HFF-Myc (cell line): ENCODE results near the gene AGAP1.
"Not testable (repeated sequence)": the region's sequence is repeated elsewhere in the genome, so short reads cannot be mapped to it uniquely, and the experiment has no call there.

Experiments used
- DNase-seq: peaks from one replicate; pipeline ENCODE4 v3.0.0-alpha.2; 2011; ENCODE audit warnings: low read depth; ENCODE audit errors: extremely low read depth
- H3K4me3 ChIP-seq: replicated peaks from 2 replicates; pipeline ENCODE4 v1.5.1; 2011; ENCODE audit warnings: low read depth, mild to moderate bottlenecking, control low read depth, low read length
- CTCF ChIP-seq: IDR thresholded peaks from 2 replicates; pipeline ENCODE4 v1.5.1; 2012; ENCODE audit warnings: mild to moderate bottlenecking, low read depth, low read length, control low read depth; ENCODE audit errors: missing control alignments

AGAP1 gene

GRCh38 chr2:235756491-235756890, 262.6 kb downstream of the AGAP1 start:
- no peak for TF ChIP-seq CTCF
- no peak overlapping the region for H3K4me3 ChIP-seq
- DNase-seq = no peak

- H3K4me3 ChIP-seq = no peak overlapping the region
- DNase-seq = no peak
- no peak for TF ChIP-seq CTCF
Measured at GRCh38 chr2:235757212-235757611, 263.4 kb downstream of the AGAP1 start.

- H3K4me3 ChIP-seq = no peak overlapping the region
- DNase-seq = no peak
- no peak for TF ChIP-seq CTCF
Measured at GRCh38 chr2:235757640-235758039, 263.8 kb downstream of the AGAP1 start.

DNA sequence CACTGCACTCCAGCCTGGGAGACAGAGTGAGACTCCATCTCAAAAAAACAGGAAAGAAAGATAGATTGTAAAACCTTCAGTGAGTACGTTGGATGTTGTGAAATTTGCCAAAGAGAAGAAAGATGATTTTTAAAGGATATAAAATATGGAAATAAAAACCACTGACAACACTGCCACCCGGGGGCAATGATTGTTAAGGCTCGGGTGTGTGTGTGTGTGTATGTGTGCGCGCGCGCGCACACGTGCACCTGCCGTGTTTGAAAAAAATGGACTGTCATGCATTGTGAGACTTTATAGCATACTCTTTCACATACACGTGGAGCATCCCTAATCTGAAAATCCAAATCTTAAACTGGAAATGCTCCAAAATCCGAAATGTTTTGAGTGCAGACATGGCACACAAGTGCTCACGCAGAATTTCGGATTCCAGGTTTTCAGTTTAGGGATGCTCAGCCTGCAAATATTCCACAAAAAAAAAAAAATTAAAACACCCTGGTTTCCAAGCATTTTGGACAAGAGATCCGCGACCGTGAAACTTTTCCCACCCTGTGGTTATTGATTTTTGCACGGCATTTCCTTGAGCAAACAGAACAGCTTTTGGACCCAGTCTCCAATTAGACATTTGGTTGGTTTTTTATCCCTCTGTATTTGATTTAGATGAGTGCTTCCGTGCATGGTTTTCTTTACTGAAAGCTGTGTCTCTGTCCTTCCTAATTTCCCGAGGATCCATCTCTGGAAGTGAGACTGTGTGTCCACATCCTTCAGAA, 269.2 kb downstream of the AGAP1 start:
- no peak for TF ChIP-seq CTCF

GRCh38 chr2:235763816-235764215, 270.0 kb downstream of the AGAP1 start:
- no peak for TF ChIP-seq CTCF
- H3K4me3 ChIP-seq = no peak overlapping the region
- no peak for DNase-seq

More for the DNA sequence above, 269.2 kb downstream of the AGAP1 start:
- H3K4me3 ChIP-seq = no peak overlapping the region
- no peak for DNase-seq

DNA sequence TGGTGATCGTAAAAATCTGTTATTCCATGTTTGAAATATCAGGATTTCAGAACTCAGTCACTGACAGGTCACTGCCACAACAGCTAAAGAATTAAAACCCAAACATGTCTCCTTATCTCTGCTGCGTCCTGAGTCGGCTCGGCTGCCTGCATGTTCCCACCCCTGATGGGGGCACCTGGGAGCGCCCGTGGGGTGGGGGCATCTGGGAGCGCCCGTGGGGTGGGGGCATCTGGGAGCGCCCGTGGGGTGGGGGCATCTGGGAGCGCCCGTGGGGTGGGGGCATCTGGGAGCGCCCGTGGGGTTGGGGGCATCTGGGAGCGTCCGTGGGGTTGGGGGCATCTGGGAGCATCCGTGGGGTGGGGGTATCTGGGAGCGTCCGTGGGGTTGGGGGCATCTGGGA, 270.6 kb downstream of the AGAP1 start:
- not testable (repeated sequence) for H3K4me3 ChIP-seq, DNase-seq

- peak; percentile 71 for DNase-seq
- H3K4me3 ChIP-seq = no peak overlapping the region
- TF ChIP-seq CTCF = no peak
Measured at GRCh38 chr2:235765181-235765820, 271.5 kb downstream of the AGAP1 start.
